GM21515 (cell line): ENCODE data around the gene KCNQ1.

Experiments used
- ATAC-seq: cut with Tn5 transposase; IDR thresholded peaks from one replicate; pipeline ENCODE4 v1.9.1; 2021; ENCODE audit not compliant: unreplicated experiment

The KCNQ1 gene

GRCh38 chr11:2440646-2441045 is 4.2 kb upstream of the KCNQ1 start:
- ATAC-seq = no peak

- ATAC-seq = no peak
Observed at GRCh38 chr11:2441171-2441570, 3.6 kb upstream of the KCNQ1 start.

DNA sequence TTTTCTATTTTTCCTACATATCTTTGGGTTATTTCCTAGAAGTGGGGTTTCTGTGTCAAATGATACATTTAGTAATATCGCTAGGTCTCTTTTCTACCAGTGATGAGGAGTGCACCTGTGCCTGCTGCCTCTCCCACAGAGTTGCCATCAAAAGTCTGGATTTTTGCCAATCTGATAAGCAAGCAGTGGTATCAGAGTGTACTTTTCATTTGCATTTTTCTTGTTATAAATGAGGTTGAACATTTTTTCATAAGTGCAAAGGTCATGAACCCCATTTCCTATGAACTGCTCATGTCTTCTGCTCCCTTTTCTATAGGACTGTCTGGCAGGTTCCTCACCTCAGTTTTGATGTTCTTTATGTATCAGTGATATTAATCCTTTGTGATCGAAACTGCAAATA is 2.2 kb upstream of the KCNQ1 start:
- ATAC-seq = no peak

DNA sequence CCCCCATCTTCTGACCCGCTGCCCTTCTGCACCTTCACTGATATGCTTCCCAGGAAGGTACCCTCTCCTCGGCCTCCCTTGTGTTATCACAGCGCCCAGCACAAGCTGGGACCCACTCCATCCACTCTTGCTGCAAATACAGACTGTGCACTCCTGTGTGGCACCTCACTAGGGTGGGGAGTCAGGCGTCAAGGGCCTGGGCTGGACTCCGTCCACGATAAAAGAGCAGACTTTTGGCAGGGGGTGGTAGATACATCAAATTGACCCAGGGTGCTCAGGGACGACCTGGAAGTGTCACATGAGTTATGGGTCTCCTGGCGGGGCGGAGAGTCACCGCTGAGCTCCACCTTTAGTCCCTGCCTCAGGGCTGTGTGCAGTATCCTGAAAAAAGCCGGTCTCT is 1.4 kb upstream of the KCNQ1 start:
- ATAC-seq = no peak

DNA sequence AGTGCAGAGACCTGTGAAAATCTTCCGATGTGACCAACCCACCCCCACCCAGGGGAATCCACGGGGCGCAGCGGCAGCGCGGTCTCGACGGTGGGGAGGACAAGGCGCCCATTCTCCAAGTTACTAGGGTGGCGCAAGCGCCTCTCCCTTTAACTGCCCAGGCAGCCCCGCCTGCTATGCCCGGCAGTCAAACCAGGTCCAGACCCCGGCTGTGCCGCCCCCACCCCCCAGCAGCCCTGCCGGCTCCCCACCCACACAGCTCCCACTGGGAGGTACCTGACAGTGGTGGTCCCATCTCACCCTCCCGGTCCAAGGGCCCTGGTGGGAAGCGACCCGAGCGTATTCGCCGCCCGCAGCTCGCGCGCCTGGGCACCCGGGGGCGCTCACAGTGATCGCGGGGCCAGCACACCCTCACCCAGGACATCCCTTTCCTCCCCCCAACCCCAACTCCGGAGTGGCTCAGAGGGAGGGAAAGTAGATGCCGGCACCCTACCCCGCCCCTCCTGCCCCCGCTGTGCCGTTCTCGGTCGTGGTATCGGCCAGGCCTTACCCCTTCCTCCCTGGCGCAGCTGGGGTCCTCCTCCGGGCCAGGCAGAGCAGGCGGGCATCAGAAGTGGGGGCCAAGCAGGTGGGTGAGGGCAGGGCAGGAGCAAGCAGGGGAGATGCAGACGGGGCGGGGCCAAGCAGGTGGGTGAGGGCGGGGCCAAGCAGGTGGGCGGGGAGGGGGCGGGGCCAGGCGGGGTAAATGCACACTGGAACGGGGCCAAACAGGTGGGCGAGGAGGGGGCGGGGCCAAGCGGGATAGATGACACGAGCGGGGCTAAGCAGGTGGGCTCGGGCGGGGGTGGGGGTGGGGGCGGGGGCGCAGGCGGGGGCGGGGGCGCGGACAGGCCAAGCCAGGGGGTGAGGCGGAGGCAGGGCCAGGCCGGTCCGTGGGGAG is 657 bp upstream of the KCNQ1 start, which contains the start of gene TRPM5:
TSS of gene TRPM5 (minus strand) at position 634 of the 940 bp plus-strand sequence. CDS start 21,478 bp downstream, outside the sequence.
- no peak for ATAC-seq

DNA sequence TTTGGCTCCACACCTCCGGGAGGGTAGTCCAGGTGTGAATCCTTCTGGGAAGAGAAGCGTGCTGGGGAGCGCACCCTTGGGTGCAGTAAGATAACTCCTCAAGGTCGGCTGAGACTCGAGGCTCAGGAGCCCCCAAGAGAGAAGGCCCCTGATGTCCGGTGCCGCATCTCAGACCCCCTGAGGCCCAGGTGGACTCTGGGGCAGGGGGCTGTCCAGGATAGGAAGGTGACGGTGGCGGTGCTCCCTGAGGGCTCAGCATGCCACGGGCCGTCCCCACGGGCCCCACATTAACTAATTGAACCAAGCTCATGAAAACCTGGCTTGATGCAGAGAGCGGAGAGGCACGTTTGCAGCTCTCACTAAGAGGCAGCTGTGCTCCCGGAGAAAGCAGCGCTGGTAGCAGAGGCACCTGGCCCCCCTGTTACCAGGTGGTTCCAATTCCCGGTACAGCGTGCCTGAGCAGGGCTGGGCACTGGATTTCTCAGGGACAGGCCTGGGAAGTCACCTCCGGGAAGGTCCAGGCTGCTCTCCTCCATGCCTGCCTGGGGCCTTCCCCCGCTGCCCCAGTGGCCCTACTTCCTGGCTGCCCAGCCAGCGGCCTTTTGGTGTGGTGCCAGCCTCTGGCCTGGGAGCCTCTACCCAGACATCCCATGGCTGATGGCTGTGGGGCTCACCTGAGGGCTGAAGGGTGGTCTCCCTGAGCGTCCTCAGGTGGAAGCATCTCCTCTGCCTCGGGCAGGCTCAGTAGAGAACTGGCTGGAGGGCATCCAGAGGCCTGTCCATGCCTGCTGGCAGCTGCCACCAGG is 1.1 kb downstream of the KCNQ1 start:
- ATAC-seq = no peak

DNA sequence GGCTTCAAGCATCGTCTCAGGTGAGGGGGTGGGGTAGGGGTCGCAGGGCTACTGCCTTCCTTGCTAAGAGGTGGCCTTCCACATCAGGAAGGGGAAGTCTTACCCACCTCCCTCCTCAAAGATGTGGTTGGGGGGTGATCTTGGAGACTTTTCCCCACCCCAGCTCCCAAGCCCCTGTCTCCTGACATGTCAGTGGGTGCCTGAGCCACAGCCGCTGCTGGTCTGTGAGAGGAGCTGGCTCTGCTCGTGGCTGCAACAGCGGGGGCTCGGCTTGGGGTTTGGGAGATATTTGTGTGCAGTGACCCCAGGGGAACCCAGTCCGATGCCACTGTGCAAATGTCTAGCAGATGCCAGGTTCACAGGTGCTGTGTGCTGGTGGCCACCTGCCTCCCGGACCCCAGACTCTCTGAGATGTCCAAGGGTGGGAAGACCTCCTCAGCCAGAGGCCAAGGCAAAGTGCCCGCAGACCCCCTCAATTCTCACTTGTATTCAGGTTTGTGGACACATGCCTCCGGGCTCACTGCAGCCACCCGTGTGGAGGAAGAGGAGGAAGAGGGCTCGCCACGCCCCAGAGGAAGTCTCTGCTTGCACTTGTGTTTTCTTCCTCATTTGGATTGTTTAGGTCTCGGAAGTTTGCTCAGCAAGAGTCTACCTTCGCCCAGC is 1.9 kb downstream of the KCNQ1 start:
- ATAC-seq = no peak

DNA sequence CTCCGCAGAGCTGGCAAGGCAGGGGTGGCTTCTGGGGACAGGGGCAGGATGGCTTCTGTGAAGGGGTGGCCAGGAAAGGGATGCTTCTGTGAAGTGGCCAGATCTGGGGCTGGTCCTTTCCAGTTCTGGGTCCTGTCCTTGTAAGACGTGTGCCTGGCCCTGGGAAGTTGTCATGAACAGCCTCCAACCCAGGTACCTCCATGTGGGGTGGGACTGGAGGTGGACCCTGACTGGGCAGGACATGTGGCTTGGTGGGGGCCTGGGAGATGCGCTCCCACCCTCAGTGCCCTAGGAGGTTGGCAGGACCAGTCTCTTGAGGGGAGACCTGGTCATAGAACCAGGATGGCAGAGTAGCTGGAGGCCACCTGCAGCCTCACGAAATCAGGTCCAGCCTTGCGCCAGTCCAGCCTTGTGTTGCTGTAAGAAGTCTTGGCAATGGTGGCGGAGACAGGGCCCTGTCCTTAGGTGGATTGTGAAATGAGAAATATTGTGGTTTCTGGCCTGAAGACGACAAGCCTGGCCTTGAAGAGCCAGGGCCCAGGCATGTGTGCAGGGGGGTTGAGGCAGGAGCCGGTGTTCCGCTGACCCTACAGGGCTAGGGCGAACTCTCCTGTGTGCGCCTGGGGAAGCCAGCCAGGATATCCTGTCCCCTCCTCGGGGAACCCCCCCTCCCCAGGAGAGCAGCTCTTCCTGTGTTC is 2.6 kb downstream of the KCNQ1 start:
- no peak for ATAC-seq

DNA sequence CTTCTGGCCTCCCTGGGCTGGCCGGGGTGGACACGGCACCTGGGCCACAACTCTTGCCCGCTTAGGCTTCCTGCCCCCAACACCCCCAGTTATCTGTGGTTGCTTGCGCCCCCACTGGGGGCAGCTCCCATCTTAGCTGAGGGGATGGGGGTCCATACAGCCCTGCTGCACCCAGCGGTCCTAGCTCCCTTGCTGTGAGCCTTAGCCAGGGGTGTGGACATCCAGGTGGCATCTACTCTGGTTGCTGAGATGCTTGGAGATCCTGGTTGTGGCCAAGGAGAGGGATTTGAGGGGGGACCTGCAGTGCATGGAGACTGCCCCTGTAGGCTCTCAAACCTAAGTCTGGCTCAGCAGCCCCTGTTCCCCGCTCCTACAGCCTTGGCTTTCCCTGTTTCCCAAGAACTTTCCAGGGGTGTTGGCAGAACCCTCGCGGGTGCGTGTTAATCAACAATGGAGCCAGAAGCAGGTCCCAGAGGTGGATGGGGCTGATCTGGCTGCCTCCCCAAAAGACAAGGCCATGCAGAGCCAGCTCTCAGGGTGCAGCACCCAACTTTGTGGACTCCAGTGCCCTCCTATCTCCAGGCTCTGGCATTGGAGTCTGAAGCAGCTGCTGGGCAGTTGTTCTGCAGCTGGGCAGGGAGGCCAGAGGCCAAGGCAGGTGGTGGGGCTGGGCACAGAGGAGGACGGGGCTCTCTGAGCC is 3.3 kb downstream of the KCNQ1 start:
- ATAC-seq = no peak

DNA sequence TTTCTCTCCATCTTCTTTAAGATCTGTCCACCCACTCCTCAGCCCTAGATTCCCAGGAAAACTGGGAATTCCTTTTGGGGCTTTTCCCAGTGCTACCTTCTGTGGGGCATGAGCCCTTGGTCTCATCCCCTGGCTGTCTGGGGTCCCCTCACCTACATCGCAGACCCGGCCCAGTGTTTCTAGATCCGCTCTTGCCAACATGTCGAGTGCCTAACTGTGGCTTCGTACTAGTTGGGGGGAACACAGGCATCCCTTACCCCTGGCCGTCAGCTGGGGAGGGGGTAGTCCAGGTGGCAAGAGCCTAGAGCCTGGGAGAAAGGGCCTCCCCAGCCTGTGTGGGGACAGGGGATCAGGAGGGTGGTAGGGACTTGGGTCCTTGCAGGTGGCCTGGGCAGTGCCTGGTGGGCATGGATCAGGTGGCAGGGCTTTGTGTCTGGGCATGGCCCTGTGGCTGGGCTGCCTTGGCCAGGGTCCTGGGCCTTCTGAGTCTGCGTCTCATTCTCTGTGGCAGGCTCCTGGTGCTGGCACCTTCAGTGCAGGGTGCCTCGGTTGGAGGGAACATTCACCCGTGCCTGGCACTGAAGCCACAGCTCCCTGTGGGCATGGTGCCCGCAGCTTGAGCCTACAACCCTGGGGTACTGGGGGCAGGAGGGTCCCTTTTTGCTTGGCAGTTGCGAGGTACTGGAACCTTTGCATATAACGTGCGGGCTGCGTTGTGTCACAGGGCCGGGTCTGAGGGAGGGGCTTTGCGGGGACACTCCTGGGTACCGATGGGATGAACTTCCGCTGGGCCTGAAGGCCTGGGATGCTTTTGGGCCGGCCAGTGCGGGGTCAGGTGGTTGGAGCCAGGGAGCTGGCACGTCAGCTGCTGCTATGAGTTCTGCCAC is 4.1 kb downstream of the KCNQ1 start:
- ATAC-seq = no peak

GRCh38 chr11:2449548-2450320 is 4.9 kb downstream of the KCNQ1 start:
- ATAC-seq = no peak

DNA sequence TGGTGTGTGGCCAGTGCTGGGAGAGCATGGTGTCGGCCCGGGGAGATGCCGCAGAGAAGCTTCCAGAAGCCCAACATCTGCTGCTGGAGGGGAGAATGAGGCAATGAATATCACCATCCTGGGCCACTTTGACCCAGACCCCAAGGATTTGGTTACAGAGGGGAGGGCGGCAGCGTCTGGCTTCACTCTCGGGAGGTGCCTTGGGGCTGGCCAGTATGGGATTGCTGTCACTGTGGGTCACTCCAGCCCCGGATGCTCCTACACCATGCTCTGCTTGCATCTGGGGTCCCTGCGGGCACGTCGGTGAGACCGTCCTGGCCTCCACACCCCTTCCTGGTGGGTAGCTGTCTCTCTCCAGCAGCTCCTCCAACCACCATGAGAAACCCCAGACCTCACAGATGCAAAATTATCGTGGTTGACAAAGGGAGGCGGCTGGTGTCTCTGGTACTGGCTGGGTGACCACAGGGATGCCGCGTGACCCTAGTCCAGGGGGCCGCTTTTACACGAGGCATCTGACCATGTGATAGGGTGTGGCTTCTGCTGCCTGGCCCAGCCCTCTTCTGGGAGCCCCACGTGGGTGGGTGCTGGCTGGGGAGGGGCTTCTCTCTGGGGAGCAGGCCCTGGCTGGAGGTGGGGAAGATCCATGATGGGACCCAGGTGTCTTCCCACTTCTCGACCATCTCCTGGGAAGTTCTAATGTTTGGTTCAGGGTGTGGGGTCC is 5.7 kb downstream of the KCNQ1 start:
- ATAC-seq = no peak

DNA sequence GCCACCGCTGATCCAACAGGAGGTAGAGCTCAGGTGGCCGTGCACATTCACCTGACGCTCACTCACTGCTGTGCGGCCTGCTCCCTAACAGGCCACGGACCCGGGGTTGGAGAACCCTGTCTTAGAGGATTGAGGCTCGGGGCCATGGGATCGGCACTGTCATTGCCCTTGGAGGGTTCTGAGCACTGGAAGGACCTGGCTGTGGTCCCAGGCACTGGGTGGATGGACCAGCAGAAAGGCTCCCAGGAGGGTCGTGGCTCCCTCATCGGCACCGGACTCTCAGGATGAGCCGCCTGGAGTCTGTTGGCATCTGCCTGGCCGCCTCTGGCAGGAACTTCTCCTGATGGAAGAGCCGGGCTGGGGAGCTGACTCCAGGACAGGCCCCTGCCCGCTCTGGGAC is 6.5 kb downstream of the KCNQ1 start:
- ATAC-seq = no peak

GRCh38 chr11:2451916-2452315 is 7.1 kb downstream of the KCNQ1 start:
- no peak for ATAC-seq

GRCh38 chr11:2452321-2453012 is 7.7 kb downstream of the KCNQ1 start:
- ATAC-seq = no peak

DNA sequence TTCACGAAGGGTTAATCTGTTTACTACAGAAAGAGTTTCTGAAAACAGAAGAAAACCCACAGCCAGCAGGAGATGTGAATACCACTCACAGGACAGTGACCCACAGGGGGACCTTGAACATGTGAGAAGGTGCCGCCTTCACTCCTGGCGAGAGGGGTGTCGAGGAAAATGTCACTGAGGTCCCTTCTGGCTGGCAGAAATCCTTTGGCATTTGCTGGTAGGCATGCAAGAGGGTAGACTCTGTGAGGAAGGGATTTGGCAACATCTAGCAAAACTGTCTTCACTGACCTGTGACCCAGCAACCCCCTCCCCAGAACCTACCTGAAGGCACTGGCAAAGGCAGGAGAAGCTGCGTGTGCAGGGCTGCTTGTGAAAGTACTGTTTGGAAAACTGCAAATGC is 8.6 kb downstream of the KCNQ1 start:
- ATAC-seq = no peak

GRCh38 chr11:2458321-2458720 is 13.5 kb downstream of the KCNQ1 start:
- ATAC-seq = no peak
